ENCODE results near the gene TNIP3.
"Not testable (repeated sequence)": the region's sequence is repeated elsewhere in the genome, so short reads cannot be mapped to it uniquely, and the experiment has no call there.

Gene TNIP3

GRCh38 chr4:121176082-121176934 is 12.2 kb upstream of the TNIP3 start:
- DNase-seq: no peak

- not testable (repeated sequence) for DNase-seq
Measured at GRCh38 chr4:121171477-121171876, 7.4 kb upstream of the TNIP3 start.

- DNase-seq: no peak
Measured at GRCh38 chr4:121168446-121169281, 4.5 kb upstream of the TNIP3 start.

- DNase-seq: no peak
Measured at GRCh38 chr4:121166976-121167375, 2.9 kb upstream of the TNIP3 start.

GRCh38 chr4:121165206-121165605 is 1.1 kb upstream of the TNIP3 start:
- no peak for DNase-seq

GRCh38 chr4:121156822-121157769 is 7.0 kb downstream of the TNIP3 start:
- DNase-seq: no peak

GRCh38 chr4:121155893-121156292 is 8.2 kb downstream of the TNIP3 start:
- no peak for DNase-seq

GRCh38 chr4:121154103-121154515 is 10.0 kb downstream of the TNIP3 start:
- no peak for DNase-seq

- DNase-seq: no peak
Measured at GRCh38 chr4:121151942-121152341, 12.2 kb downstream of the TNIP3 start.

GRCh38 chr4:121150486-121150885 is 13.6 kb downstream of the TNIP3 start:
- no peak for DNase-seq

- no peak for DNase-seq
Measured at GRCh38 chr4:121150003-121150402, 14.1 kb downstream of the TNIP3 start.

GRCh38 chr4:121148621-121149020 is 15.5 kb downstream of the TNIP3 start:
- DNase-seq: no peak

- no peak for DNase-seq
Measured at GRCh38 chr4:121148000-121148399, 16.1 kb downstream of the TNIP3 start.

GRCh38 chr4:121146530-121146929 is 17.6 kb downstream of the TNIP3 start:
- DNase-seq: no peak

- no peak for DNase-seq
Measured at GRCh38 chr4:121145430-121145829, 18.7 kb downstream of the TNIP3 start.

GRCh38 chr4:121144021-121144420 is 20.1 kb downstream of the TNIP3 start:
- no peak for DNase-seq

- no peak for DNase-seq
Measured at GRCh38 chr4:121143131-121143530, 21.0 kb downstream of the TNIP3 start.

- no peak for DNase-seq
Measured at GRCh38 chr4:121140716-121141460, 23.2 kb downstream of the TNIP3 start.

- DNase-seq: no peak
Measured at GRCh38 chr4:121139533-121140222, 24.4 kb downstream of the TNIP3 start.

- DNase-seq: no peak
Measured at GRCh38 chr4:121138039-121138825, 25.9 kb downstream of the TNIP3 start.

GRCh38 chr4:121130326-121130660 is 33.8 kb downstream of the TNIP3 start:
- no peak for DNase-seq
